HUES6 (cell line): Measurements from ENCODE around the gene GUCD1.
"Not testable (repeated sequence)": the region's sequence is repeated elsewhere in the genome, so short reads cannot be mapped to it uniquely, and the experiment has no call there.

Experiments
- H3K27ac ChIP-seq: 2 replicates; pipeline ENCODE4 v1.7.0; 2013; ENCODE audit warnings: low read depth, mild to moderate bottlenecking, low read length, inconsistent platforms
- H3K27me3 ChIP-seq: 2 replicates; pipeline ENCODE4 v1.6.1; 2013; ENCODE audit warnings: low read length; ENCODE audit not compliant: control insufficient read depth, insufficient read depth
- H3K36me3 ChIP-seq: 2 replicates; pipeline ENCODE4 v1.6.1; 2013; ENCODE audit warnings: low read length; ENCODE audit not compliant: control insufficient read depth, insufficient read depth
- H3K4me1 ChIP-seq: 2 replicates; pipeline ENCODE4 v1.6.1; 2013; ENCODE audit warnings: low read length; ENCODE audit not compliant: control insufficient read depth, insufficient read depth
- H3K4me3 ChIP-seq: 2 replicates; pipeline ENCODE4 v1.5.1; 2013; ENCODE audit warnings: low read depth, low read length
- H3K9ac ChIP-seq: one replicate; pipeline ENCODE4 v1.6.1; 2013; ENCODE audit warnings: mild to moderate bottlenecking, low read length
- H3K9me3 ChIP-seq: 2 replicates; pipeline ENCODE4 v1.6.1; 2013; ENCODE audit warnings: low read depth, low read length; ENCODE audit not compliant: control insufficient read depth, insufficient read depth

Gene GUCD1

GRCh38 chr22:24595228-24595627 lies 40.3 kb upstream of the GUCD1 start:
- Histone ChIP-seq H3K27me3 (no peaks in the 10 kb centered on the region), H3K36me3 (no peaks in the 10 kb centered on the region), H3K9me3 (no peaks in the 10 kb centered on the region), H3K9ac (no peak overlapping the region), H3K4me1 (peaks cover 29% of the 10 kb centered on the region), H3K27ac (no peak overlapping the region), H3K4me3 (no peak overlapping the region)

GRCh38 chr22:24594569-24595120 lies 39.7 kb upstream of the GUCD1 start:
- Histone ChIP-seq H3K4me3 (no peak overlapping the region), H3K4me1 (peaks cover 27% of the 10 kb centered on the region), H3K27me3 (no peaks in the 10 kb centered on the region), H3K9ac (no peak overlapping the region), H3K36me3 (no peaks in the 10 kb centered on the region), H3K9me3 (no peaks in the 10 kb centered on the region), H3K27ac (no peak overlapping the region)

GRCh38 chr22:24593836-24594568 lies 39.1 kb upstream of the GUCD1 start:
- no peaks in the 10 kb centered on the region for H3K9me3 ChIP-seq
- no peak overlapping the region for H3K4me3 ChIP-seq
- no peak overlapping the region for H3K9ac ChIP-seq
- peaks cover 21% of the 10 kb centered on the region for H3K4me1 ChIP-seq
- peaks cover 5% of the 10 kb centered on the region for H3K36me3 ChIP-seq
- H3K27me3 ChIP-seq = no peaks in the 10 kb centered on the region
- no peak overlapping the region for H3K27ac ChIP-seq

- H3K9ac ChIP-seq = not testable (repeated sequence)
- H3K4me1 ChIP-seq = peaks cover 21% of the 10 kb centered on the region
Observed at GRCh38 chr22:24593559-24593835, 38.6 kb upstream of the GUCD1 start.

GRCh38 chr22:24592851-24593558 lies 38.1 kb upstream of the GUCD1 start, which contains the start of gene LRRC75B:
Gene LRRC75B (minus strand): TSS chr22:24593073. CDS start chr22:24593039, 34 bp downstream.
- H3K27me3 ChIP-seq = no peaks in the 10 kb centered on the region
- peaks cover 15% of the 10 kb centered on the region for H3K36me3 ChIP-seq
- H3K4me3 ChIP-seq = peak within 1 kb of the TSS; percentile 93
- H3K4me1 ChIP-seq = peaks cover 21% of the 10 kb centered on the region
- peak within 1 kb of the TSS; percentile 83 for H3K9ac ChIP-seq
- H3K9me3 ChIP-seq = no peaks in the 10 kb centered on the region
- peak within 1 kb of the TSS; percentile 83; the same call in 1 of the 2 replicates for H3K27ac ChIP-seq

More at GRCh38 chr22:24593559-24593835, 38.6 kb upstream of the GUCD1 start:
- Histone ChIP-seq H3K36me3 (peaks cover 11% of the 10 kb centered on the region), H3K27ac (peak overlapping the region; percentile 83; the same call in 1 of the 2 replicates), H3K4me3 (peak overlapping the region; percentile 93)
- not testable (repeated sequence) for H3K27me3 ChIP-seq, H3K9me3 ChIP-seq

GRCh38 chr22:24592058-24592850 lies 37.3 kb upstream of the GUCD1 start:
- Histone ChIP-seq H3K36me3 (peaks cover 23% of the 10 kb centered on the region), H3K4me3 (peak overlapping the region; percentile 93), H3K4me1 (peaks cover 21% of the 10 kb centered on the region), H3K27ac (no peak overlapping the region), H3K9me3 (no peaks in the 10 kb centered on the region), H3K9ac (peak overlapping the region; percentile 83), H3K27me3 (no peaks in the 10 kb centered on the region)

GRCh38 chr22:24591286-24591830 lies 36.4 kb upstream of the GUCD1 start:
- Histone ChIP-seq H3K27ac (no peak overlapping the region), H3K27me3 (no peaks in the 10 kb centered on the region), H3K9ac (no peak overlapping the region), H3K9me3 (no peaks in the 10 kb centered on the region), H3K36me3 (peaks cover 29% of the 10 kb centered on the region), H3K4me1 (peaks cover 21% of the 10 kb centered on the region), H3K4me3 (no peak overlapping the region)

GRCh38 chr22:24590596-24591173 lies 35.7 kb upstream of the GUCD1 start:
- H3K4me1 ChIP-seq = peaks cover 21% of the 10 kb centered on the region
- no peak overlapping the region for H3K27ac ChIP-seq
- H3K9ac ChIP-seq = no peak overlapping the region
- no peak overlapping the region for H3K4me3 ChIP-seq
- peaks cover 35% of the 10 kb centered on the region for H3K36me3 ChIP-seq
- H3K9me3 ChIP-seq = no peaks in the 10 kb centered on the region
- no peaks in the 10 kb centered on the region for H3K27me3 ChIP-seq

GRCh38 chr22:24589518-24590030 lies 34.6 kb upstream of the GUCD1 start:
- Histone ChIP-seq H3K4me1 (peaks cover 17% of the 10 kb centered on the region), H3K4me3 (no peak overlapping the region), H3K9me3 (no peaks in the 10 kb centered on the region), H3K27ac (no peak overlapping the region), H3K36me3 (peaks cover 39% of the 10 kb centered on the region), H3K27me3 (no peaks in the 10 kb centered on the region), H3K9ac (no peak overlapping the region)

- H3K27me3 ChIP-seq = no peaks in the 10 kb centered on the region
- no peak overlapping the region for H3K9ac ChIP-seq
- no peaks in the 10 kb centered on the region for H3K9me3 ChIP-seq
- no peak overlapping the region for H3K4me3 ChIP-seq
- peaks cover 11% of the 10 kb centered on the region for H3K4me1 ChIP-seq
- no peak overlapping the region for H3K27ac ChIP-seq
- peaks cover 39% of the 10 kb centered on the region for H3K36me3 ChIP-seq
Observed at GRCh38 chr22:24588757-24589481, 34.0 kb upstream of the GUCD1 start.
